Neural cell (in vitro differentiated cells): ENCODE data around the gene LGALSL.

Source experiments
- CTCF ChIP-seq: fragments of 450-650 bp; IDR thresholded peaks from 2 replicates; pipeline ENCODE4 v1.5.1; 2014; ENCODE audit warnings: antibody characterized with exemption, mild to moderate bottlenecking, moderate library complexity; ENCODE audit not compliant: poor library complexity, severe bottlenecking
- EZH2 ChIP-seq: fragments of 200-600, 300-800 bp; shearing (Covaris generic), sonication (generic); IDR thresholded peaks from 2 replicates; pipeline ENCODE4 v1.6.1; 2014; ENCODE audit warnings: antibody characterized with exemption, low read length, borderline replicate concordance, mild to moderate bottlenecking; ENCODE audit not compliant: insufficient read depth, poor library complexity, severe bottlenecking
- RAD21 ChIP-seq: fragments of 450-650 bp; conservative IDR thresholded peaks from 2 replicates; pipeline ENCODE4 v1.6.1; 2014; ENCODE audit warnings: antibody characterized with exemption, mild to moderate bottlenecking, moderate library complexity

- no peak for TF ChIP-seq CTCF
- no peak for TF ChIP-seq EZH2
- TF ChIP-seq RAD21, result no peak
Measured at GRCh38 chr2:64459575-64459974, 5.6 kb downstream of the LGALSL start.
